GM21529 (cell line): ENCODE data around the gene DRAXIN.
"Not testable (repeated sequence)": the region's sequence is repeated elsewhere in the genome, so short reads cannot be mapped to it uniquely, and the experiment has no call there.

Experiments
- ATAC-seq: cut with Tn5 transposase; IDR thresholded peaks from one replicate; pipeline ENCODE4 v1.9.1; 2021; ENCODE audit not compliant: unreplicated experiment

The DRAXIN gene

GRCh38 chr1:11691302-11691914 lies at the start of gene DRAXIN:
Gene DRAXIN (plus strand): TSS chr1:11691710. CDS start chr1:11706259, 14,549 bp downstream.
- ATAC-seq: no peak

- ATAC-seq: no peak
These were observed 49.7 kb upstream of the DRAXIN start for GRCh38 chr1:11641776-11642305.

- not testable (repeated sequence) for ATAC-seq
These were observed 49.0 kb upstream of the DRAXIN start for GRCh38 chr1:11642418-11643017.

DNA sequence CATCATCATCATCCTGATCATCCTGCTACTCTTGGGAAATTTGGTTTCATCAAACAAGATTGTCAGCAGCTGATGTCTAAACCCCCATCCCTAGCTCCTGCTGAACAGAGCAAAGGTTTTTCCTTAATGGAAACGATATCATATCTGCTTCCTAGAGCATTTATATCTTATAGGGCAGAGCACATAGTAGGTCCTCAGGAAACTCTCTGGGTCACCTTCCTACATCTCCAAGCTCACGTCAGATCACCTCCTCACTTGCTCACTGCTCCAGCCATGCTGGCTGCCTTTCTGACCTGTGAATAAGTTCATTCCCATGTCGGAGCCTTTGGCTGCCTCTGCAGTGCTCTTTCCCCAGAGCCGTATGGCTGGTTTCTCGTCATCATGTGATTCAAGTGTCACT lies 47.7 kb upstream of the DRAXIN start:
- no peak for ATAC-seq

DNA sequence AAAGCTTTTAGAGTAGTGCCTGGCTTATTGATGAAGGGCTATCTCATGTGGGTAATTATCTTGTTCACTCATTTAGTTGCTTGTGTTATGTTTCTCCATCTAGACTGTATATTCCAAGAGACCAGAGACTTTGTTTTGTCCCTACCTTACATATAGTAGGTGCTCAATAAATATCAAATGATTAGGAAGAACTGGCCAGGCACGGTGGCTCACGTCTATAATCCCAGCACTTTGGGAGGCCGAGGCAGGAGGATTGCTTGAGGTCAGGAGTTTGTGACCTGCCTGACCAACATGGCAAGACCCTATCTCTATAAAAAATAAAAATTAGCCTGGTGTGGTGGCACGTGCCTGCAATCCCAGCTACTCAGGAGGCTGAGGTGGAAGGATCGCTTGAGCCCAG lies 46.2 kb upstream of the DRAXIN start:
- ATAC-seq: no peak

GRCh38 chr1:11645670-11646265 lies 45.7 kb upstream of the DRAXIN start:
- no peak for ATAC-seq

DNA sequence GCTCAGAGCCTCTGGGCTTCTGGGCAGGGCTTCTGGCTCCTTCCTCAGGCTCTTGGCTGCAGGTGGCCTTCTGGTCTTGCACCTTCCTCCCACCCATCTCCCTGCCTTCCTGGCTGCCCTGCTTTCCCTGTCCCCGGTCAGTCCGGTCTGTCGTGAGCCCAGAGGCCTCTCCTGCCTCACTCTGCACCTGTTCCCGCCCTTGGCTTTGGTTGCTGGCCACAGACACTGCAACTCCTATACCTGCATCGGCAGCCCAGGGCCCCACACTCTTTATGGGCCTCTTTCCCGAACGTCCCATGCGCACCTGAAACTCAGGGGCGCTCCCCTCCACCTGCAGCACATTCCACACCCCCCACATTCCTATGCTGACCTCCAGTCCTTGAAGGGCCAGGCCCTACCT lies 45.2 kb upstream of the DRAXIN start:
- no peak for ATAC-seq

DNA sequence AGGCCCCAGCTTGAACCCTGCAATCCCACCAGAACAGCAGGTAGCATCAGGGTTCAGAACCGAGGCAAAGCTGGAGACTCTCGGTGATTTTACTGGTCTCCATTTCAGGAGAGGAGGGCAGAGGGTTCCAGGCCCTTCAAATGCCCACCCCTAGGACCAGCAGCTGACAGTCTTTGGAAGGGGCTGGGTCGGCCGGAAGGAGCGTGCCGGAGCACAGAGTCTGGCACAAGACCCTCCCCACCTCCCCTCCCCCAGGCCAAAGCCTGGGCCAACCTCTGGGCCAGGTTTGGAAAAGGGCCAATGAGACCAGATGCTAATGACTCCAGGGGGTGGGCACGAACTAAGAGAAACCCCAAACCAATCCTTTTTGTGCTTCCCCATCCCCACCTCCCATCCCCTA lies 44.2 kb upstream of the DRAXIN start:
- no peak for ATAC-seq

- no peak for ATAC-seq
These were observed 43.5 kb upstream of the DRAXIN start for GRCh38 chr1:11648039-11648438.

- ATAC-seq: no peak
These were observed 42.8 kb upstream of the DRAXIN start for GRCh38 chr1:11648732-11649158.

- no peak for ATAC-seq
These were observed 42.3 kb upstream of the DRAXIN start for GRCh38 chr1:11649237-11649623.

DNA sequence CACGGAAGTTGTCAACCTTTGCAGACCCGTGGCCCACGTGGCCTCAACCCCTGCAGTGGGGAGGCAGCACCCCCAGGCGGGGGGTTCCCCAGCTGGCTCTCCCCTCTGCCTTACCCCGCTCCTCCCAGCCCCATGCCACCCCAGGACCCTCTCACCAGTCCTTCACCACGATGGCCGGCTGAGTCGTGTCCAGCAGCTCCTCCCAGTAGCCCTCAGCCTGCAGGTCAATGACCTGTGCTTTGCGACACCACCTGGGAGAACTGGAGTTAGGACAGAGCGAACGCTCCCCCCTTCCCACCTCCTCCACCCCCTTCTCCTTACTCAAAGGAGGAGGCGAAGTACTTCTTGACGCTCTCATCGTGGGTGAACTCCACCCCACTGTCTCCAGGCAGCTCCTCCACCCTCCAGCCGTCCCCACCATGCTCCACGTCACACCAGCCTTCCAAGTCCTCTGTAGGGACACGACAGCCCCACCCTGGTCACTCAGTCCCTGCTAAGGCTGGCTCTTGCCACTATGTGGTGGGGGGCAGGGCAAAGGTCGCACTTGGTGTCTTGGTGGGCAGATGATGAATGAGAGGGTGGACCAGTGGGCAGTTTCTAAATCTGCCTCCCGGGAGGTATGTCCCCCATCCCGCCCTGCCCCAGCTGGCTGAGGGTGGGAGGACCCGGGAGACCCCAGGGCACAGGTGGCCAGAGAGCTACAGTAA lies 41.7 kb upstream of the DRAXIN start:
- no peak for ATAC-seq

DNA sequence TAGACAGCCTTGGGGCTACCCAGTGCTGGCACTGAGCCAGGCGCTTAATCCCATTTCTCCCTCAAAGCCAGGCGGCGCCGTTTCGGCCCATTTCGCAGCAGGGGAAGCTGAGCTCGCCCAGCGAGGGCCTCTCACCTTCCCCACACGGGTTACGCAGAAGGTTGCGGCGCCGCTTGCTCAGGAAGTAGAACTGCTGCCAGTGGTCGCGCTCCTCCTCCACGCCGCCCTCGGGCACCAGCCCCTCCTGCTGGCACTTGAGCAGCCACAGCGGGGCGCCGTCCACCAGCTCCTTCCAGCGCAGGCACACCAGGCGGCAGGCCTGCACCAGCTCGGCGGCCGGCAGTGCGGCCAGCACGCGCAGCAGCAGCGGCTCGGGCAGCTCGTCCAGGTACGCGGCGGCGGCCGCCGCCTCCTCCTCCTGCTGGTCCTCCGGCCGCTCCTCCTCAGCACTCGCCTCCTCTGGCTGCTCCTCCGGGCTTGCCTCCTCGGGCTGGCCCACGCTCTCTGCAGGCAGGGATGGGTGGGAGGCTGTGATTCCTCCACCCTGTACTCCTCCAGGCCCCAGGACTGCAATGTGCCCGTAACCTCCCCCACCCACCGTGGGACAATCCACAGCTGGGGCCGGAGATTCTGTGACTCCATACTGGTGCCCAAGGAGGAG lies 41.0 kb upstream of the DRAXIN start:
- no peak for ATAC-seq

- no peak for ATAC-seq
These were observed 40.5 kb upstream of the DRAXIN start for GRCh38 chr1:11651017-11651416.

GRCh38 chr1:11652203-11652780 lies 39.2 kb upstream of the DRAXIN start:
- ATAC-seq: no peak

DNA sequence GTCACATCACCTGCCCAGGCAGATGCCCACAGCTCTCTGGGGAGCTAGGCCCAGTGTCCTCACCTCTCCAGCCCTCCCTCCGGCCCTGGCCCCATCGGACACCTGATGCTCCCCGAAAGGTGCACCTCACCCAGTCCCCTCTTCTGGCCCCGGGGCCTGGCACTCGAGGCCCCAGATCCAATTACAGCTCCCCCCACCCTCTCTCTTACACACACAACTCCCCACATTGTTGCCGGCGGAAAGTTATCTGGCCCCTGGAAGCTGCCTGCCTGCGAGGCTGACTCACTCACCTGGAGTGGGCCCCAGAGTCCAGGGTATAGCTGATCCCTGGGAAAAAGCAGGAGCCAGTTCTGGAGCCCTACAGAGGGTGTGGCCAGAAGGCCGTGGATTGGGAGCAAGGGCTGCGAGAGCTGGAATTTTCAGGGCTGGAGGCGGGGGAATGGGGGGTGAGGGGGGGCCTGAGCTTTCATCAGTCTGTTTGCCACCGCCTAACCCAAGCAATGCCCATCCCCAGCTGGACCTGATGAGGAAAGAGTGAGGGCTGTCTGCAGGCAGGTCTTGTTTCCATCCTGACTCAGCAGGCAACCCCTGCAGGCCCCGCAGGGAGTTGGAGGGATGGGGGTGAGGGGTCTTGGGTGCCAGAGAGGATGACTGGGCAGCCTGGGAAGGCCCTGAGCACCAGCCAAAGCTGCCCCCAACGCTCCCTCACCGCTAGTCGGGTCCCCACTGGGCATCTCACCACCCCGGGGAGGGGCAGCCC lies 38.2 kb upstream of the DRAXIN start:
- ATAC-seq: no peak

GRCh38 chr1:11653861-11654136 lies 37.7 kb upstream of the DRAXIN start:
- ATAC-seq: no peak

DNA sequence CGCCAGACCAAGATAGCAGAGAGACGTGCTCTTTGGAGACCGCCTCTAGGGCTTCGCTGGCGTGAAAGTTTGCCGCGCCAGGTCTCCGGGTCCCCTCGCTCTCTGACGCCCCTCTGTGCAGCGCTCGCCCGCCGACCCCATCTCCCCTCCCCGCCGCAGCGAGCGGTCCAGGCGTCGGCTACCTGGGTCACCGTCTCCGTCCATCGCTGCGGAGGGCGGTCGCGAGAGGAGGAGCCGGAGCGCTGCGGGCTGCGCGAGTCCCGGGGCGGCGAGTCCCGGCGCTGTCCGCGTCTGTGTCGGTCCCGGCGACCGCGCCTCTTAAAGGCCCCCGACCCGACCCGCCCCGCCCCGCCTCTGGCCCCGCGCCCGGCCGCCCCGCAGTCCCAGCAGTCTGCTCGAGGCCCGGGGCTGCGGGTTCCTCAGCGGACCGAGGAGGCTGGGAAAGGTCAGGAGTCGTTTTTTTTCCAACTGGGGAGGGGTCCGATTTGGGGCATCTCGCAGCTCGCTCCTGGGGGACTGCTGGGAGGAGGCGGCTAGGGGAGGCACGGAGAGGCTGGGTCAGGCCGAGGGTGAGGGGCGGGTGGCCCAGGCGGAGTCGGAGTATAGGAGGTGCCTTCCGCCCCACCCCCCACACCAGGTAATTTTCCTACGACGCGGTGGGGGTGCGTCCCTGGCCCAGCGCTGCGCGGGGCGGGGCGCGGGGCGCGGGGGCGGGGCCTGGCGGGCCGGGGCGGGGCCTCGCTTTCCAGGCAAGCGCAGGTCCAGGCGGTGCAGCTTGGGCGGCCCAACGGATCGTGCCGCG lies 37.2 kb upstream of the DRAXIN start, which contains the start of the genes FBXO2 and FBXO44:
Gene FBXO2, minus strand, starts transcription at position 293 of the 802 bp plus-strand sequence. Its CDS starts 89 bp downstream, at position 204.
Gene FBXO44, plus strand, starts transcription at position 741 of the 802 bp plus-strand sequence. CDS start 959 bp downstream, outside the sequence.
- ATAC-seq: peak; percentile 54
